ENCODE data around the gene DAPK1. TPM values are rescaled to one million over a fixed set of nuclear protein-coding genes. Genes with fewer than 3 reads are reported as not detected.

The DAPK1 gene
- polyA plus RNA-seq, 1 donor from 2014 or later: 45.0 TPM

GRCh38 chr9:87464110-87464991 lies 33.3 kb upstream of the DAPK1 start:
- no peak overlapping the region for H3K4me3 ChIP-seq (ENCODE audit: low read length)
- H3K27me3 ChIP-seq (ENCODE audit: insufficient read depth, low read depth, low read length): no peaks in the 10 kb centered on the region
- H3K9me2 ChIP-seq (ENCODE audit: insufficient read depth, low read length): no peaks in the 10 kb centered on the region
- H3K36me3 ChIP-seq (ENCODE audit: insufficient read depth, low read length): no peaks in the 10 kb centered on the region
- TF ChIP-seq, protein P1, sequence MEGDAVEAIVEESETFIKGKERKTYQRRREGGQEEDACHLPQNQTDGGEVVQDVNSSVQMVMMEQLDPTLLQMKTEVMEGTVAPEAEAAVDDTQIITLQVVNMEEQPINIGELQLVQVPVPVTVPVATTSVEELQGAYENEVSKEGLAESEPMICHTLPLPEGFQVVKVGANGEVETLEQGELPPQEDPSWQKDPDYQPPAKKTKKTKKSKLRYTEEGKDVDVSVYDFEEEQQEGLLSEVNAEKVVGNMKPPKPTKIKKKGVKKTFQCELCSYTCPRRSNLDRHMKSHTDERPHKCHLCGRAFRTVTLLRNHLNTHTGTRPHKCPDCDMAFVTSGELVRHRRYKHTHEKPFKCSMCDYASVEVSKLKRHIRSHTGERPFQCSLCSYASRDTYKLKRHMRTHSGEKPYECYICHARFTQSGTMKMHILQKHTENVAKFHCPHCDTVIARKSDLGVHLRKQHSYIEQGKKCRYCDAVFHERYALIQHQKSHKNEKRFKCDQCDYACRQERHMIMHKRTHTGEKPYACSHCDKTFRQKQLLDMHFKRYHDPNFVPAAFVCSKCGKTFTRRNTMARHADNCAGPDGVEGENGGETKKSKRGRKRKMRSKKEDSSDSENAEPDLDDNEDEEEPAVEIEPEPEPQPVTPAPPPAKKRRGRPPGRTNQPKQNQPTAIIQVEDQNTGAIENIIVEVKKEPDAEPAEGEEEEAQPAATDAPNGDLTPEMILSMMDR (IDR thresholded peaks at IDR 0.05; ENCODE audit: poor library complexity, severe bottlenecking): no peak
- TF ChIP-seq EP300 (conservative IDR thresholded peaks at IDR 0.05; ENCODE audit: poor library complexity, severe bottlenecking) (no peak), EZH2 (IDR thresholded peaks at IDR 0.05; ENCODE audit: borderline replicate concordance, insufficient read depth, low read length, poor library complexity, severe bottlenecking) (no peak), MXI1 (conservative IDR thresholded peaks at IDR 0.05; ENCODE audit: poor library complexity, severe bottlenecking) (no peak), POLR2AphosphoS5 (IDR thresholded peaks at IDR 0.05) (no peak), RAD21 (conservative IDR thresholded peaks at IDR 0.05) (no peak), TAF1 (IDR thresholded peaks at IDR 0.05; ENCODE audit: low read depth) (no peak), SMC3 (conservative IDR thresholded peaks at IDR 0.05; ENCODE audit: poor library complexity) (no peak)
- TF ChIP-seq, protein P2, sequence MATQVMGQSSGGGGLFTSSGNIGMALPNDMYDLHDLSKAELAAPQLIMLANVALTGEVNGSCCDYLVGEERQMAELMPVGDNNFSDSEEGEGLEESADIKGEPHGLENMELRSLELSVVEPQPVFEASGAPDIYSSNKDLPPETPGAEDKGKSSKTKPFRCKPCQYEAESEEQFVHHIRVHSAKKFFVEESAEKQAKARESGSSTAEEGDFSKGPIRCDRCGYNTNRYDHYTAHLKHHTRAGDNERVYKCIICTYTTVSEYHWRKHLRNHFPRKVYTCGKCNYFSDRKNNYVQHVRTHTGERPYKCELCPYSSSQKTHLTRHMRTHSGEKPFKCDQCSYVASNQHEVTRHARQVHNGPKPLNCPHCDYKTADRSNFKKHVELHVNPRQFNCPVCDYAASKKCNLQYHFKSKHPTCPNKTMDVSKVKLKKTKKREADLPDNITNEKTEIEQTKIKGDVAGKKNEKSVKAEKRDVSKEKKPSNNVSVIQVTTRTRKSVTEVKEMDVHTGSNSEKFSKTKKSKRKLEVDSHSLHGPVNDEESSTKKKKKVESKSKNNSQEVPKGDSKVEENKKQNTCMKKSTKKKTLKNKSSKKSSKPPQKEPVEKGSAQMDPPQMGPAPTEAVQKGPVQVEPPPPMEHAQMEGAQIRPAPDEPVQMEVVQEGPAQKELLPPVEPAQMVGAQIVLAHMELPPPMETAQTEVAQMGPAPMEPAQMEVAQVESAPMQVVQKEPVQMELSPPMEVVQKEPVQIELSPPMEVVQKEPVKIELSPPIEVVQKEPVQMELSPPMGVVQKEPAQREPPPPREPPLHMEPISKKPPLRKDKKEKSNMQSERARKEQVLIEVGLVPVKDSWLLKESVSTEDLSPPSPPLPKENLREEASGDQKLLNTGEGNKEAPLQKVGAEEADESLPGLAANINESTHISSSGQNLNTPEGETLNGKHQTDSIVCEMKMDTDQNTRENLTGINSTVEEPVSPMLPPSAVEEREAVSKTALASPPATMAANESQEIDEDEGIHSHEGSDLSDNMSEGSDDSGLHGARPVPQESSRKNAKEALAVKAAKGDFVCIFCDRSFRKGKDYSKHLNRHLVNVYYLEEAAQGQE (IDR thresholded peaks at IDR 0.05; ENCODE audit: borderline replicate concordance): no peak
- H3K79me2 ChIP-seq (replicated peaks; ENCODE audit: insufficient read depth, low read length): no peaks in the 10 kb centered on the region
- no peak overlapping the region for H3K27ac ChIP-seq (ENCODE audit: low read length)
- H3K9me3 ChIP-seq (ENCODE audit: low read length): no peaks in the 10 kb centered on the region
- no peaks in the 10 kb centered on the region for H3F3A ChIP-seq (ENCODE audit: insufficient read depth, low read length, poor library complexity, severe bottlenecking)
- no peak overlapping the region for H3K4me2 ChIP-seq (ENCODE audit: low read length)
- no peak overlapping the region for H3K9ac ChIP-seq (ENCODE audit: low read length)
- H2AFZ ChIP-seq (ENCODE audit: low read depth, low read length): no peak overlapping the region
- no peaks in the 10 kb centered on the region for H4K20me1 ChIP-seq (ENCODE audit: insufficient read depth)

DNA sequence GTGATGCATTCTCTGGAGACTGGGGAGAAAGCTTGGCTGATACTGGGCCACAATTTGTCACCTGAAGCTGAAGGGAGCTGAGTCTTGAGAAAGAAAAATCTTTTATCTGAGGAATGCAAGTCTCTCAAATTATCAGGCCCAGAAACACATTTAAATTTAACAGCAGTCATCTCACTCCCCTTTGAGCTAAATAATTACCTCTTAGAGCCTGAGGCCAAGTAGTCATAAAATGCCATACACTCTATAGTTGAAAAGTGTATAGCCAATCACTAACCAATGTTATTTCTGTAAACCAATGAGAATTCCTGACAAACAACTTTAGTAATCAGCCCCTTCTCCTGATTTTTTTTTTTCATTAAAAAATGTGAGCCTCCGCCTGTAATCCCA lies 32.7 kb upstream of the DAPK1 start:
- Histone ChIP-seq H3K9me2 (ENCODE audit: insufficient read depth, low read length) (no peaks in the 10 kb centered on the region), H4K20me1 (ENCODE audit: insufficient read depth) (no peaks in the 10 kb centered on the region), H3K27me3 (ENCODE audit: insufficient read depth, low read depth, low read length) (no peaks in the 10 kb centered on the region), H3K4me2 (ENCODE audit: low read length) (no peak overlapping the region), H3K36me3 (ENCODE audit: insufficient read depth, low read length) (no peaks in the 10 kb centered on the region), H3K79me2 (replicated peaks; ENCODE audit: insufficient read depth, low read length) (no peaks in the 10 kb centered on the region), H3K9me3 (ENCODE audit: low read length) (no peaks in the 10 kb centered on the region), H3K9ac (ENCODE audit: low read length) (no peak overlapping the region), H3K27ac (ENCODE audit: low read length) (no peak overlapping the region), H3K4me3 (ENCODE audit: low read length) (no peak overlapping the region), H2AFZ (ENCODE audit: low read depth, low read length) (no peak overlapping the region), H3F3A (ENCODE audit: insufficient read depth, low read length, poor library complexity, severe bottlenecking) (no peaks in the 10 kb centered on the region)
- no peak for TF ChIP-seq EP300 (conservative IDR thresholded peaks at IDR 0.05; ENCODE audit: poor library complexity, severe bottlenecking)
- TF ChIP-seq, protein P1 (IDR thresholded peaks at IDR 0.05; ENCODE audit: poor library complexity, severe bottlenecking): no peak
- TF ChIP-seq SMC3 (conservative IDR thresholded peaks at IDR 0.05; ENCODE audit: poor library complexity): no peak
- TF ChIP-seq, protein P2 (IDR thresholded peaks at IDR 0.05; ENCODE audit: borderline replicate concordance): no peak
- no peak for TF ChIP-seq TAF1 (IDR thresholded peaks at IDR 0.05; ENCODE audit: low read depth)
- TF ChIP-seq POLR2AphosphoS5 (IDR thresholded peaks at IDR 0.05): no peak
